Inflammatory macrophage treated with lipopolysaccharide for 1 hour (primary cell): ENCODE measurements around the gene SLC2A4.

Experiments
- DNase-seq, 2 donors: peaks; one replicate each; pipeline ENCODE4 v3.0.0-alpha.2; 2020 to 2022

Gene SLC2A4

DNA sequence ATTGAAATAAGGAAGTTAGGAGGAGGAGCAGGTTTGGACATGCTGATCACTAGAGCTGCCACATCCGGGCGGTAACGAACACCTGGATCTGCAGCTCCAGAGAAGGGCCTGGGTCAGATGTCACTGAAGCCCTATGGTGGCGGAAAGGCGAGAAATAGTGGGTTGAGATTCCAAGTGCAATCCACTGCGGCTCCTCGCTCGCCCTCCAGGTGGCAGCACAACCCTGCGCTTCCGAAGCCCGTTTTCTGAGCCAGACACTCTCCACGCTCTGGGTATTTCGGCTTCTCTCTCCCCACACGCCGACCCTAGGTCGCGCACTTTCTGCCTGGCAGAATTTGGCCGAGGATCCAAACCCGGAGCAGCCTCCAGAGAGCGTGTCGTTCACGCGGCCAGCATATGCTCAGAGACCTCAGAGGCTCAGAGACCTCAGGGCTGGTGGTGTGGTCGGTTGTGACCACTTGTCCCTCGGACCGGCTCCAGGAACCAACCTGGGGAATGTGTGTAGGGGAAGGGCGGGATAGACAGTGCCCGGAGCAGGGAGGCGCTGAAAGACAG is 922 bp upstream of the SLC2A4 start:
- peak; percentile 70 to 96 for DNase-seq

- no peak for DNase-seq
Measured at GRCh38 chr17:7281953-7282751, 634 bp downstream of the SLC2A4 start.

GRCh38 chr17:7282752-7283321 is 1.3 kb downstream of the SLC2A4 start:
- DNase-seq: peak in 1 of 2 donors; percentile 27

GRCh38 chr17:7283471-7284216 is 2.1 kb downstream of the SLC2A4 start:
- peak; percentile 29 to 38 for DNase-seq

DNA sequence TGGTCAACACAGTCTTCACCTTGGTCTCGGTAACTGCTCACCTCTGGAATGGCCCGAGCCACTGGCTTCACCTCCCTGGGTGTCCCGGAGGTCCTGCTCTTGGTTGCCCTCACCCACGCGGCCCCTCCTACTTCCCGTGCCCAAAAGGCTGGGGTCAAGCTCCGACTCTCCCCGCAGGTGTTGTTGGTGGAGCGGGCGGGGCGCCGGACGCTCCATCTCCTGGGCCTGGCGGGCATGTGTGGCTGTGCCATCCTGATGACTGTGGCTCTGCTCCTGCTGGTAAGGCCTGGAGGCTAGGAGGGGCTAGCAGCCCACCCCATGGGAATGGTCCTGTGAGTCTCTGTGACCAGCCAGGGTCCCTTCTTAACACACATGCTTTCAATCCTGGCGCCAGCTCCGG is 3.4 kb downstream of the SLC2A4 start:
- DNase-seq: no peak

DNA sequence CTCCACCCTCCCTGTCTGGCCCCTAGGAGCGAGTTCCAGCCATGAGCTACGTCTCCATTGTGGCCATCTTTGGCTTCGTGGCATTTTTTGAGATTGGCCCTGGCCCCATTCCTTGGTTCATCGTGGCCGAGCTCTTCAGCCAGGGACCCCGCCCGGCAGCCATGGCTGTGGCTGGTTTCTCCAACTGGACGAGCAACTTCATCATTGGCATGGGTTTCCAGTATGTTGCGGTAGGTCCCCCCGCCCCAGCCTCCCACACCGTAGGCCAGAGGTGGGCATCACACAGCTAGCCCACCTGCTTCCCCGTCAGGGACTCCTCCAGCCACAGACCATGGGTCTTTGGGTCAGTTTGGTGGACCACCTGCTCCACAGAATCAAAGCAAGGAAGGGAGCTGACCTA is 4.2 kb downstream of the SLC2A4 start:
- no peak for DNase-seq

- DNase-seq: no peak
Measured at GRCh38 chr17:7289256-7290032, 7.9 kb downstream of the SLC2A4 start.

DNA sequence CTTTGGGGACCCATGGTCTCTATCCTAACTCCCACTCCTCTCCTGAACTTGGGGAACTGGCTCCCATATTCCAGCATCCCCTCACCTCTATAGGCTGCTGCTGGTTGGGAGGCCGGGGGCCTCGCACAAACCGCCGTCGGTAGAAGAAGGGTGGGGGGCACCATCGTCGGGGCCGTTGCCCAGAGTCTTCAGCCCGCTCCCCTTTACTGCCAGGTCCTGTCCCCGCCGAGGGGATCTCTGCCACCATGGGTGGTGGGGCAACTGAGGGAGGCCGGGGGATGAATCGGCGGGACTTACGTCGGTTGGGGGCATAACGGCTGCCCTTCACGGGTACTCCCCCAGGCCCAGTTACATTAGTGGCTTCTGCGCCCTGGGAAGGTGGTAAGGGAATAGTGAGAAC is 8.6 kb downstream of the SLC2A4 start:
- no peak for DNase-seq

DNA sequence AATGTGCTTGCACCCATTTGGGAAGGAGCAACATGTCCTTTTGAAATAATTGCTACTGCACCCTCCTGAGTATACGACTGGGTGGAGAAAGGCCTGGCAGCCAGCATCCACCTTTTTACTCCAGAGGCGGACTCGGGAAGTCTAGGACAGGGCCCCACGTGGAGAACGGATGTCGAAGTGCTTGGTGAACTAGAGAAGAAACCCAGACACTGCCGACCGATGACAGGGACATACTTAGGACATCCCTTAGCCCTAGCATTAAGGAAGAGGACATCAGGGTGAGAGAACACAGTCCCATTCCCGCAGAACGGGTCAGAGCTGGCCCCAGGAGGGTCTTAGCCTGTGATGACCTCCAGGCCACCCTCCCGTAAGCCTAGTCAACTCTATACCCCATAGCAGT is 9.2 kb downstream of the SLC2A4 start:
- DNase-seq: no peak

GRCh38 chr17:7292194-7292593 is 10.7 kb downstream of the SLC2A4 start:
- DNase-seq: no peak

GRCh38 chr17:7292729-7293128 is 11.2 kb downstream of the SLC2A4 start:
- no peak for DNase-seq

DNA sequence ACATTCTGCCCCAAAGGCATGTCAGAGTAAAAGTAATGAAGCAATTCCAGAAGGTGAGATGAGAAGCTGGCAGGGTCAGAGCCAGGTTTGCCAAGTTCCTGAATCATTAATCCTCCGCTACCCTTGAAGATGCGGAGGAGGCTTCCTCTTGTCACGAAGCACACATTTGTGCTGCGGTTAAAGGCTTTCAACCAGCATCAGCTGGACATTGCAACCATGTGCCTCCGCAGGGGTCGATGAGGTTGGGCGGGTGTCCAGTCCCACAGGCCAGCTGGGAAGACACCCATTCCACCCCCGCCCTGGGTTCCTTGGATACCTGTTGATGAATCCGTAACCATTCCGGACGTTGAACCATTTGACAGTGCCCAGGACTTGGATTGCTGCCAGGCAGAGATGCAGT is 11.6 kb downstream of the SLC2A4 start:
- no peak for DNase-seq

GRCh38 chr17:7293816-7294613 is 12.5 kb downstream of the SLC2A4 start:
- no peak for DNase-seq

DNA sequence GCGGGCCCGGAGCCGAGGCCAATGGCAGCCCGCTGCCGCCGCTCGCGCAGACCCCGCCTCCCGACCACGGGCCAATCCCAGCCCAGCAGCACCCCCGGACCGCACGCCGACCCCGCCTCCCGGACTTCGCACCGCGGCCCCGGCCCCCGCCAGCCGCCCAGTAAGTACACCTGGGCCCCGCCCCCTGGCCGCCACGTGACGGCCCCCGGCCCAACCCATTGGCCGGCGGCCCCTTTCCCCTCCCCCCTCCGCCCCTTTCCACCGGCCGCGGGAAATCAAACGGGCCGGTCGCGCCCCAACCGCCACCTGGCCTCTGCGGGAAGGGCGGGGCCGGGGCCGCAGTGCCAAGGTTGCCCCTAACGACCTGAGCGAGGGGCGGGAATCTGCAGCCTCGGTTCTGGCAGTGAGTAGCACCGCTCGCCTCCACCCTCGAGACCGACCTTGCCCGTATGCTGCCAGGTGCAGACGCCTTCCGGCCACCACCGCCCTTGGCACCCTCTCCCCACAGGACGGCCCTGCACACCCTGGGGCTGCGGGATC is 13.2 kb downstream of the SLC2A4 start, which contains the start of gene YBX2:
YBX2 (minus strand) TSS at position 26 of the 540 bp plus-strand sequence. CDS start 139 bp downstream, outside the sequence.
- DNase-seq: peak; percentile 21 to 22

- no peak for DNase-seq
Measured at GRCh38 chr17:7295230-7296180, 14.0 kb downstream of the SLC2A4 start.

DNA sequence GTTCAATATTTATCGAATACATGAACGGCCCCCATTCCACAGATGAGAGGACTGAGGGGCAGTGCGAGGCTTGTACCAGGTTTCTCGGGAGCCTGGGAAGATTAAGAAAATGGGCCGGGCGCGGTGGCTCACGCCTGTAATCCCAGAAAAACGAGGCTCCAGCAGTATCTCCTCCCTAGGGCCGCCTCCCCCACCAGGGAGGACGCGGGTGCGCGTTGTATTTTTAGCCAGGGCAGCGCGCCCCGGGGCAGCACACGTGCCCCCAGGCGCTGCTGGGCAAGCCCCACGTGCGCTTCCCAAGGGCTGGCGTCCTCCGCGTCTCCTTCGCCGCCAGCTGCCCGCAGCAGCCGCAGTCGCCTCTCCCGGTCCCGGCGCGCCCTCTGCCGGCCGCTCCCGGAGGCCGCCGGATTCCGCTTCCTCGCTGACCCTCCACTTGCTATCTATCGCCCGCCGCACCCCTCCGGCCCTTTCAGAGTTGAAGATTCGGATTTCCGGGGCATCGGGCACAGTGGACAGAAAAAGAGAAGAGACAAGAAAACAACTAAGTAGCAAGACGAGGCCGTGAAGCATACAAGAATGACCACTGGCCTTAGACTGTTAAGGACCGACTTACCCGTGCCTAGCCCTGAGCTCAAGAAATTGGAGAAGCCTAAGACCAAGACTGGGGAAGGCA is 14.8 kb downstream of the SLC2A4 start:
- peak; percentile 70 to 94 for DNase-seq

DNA sequence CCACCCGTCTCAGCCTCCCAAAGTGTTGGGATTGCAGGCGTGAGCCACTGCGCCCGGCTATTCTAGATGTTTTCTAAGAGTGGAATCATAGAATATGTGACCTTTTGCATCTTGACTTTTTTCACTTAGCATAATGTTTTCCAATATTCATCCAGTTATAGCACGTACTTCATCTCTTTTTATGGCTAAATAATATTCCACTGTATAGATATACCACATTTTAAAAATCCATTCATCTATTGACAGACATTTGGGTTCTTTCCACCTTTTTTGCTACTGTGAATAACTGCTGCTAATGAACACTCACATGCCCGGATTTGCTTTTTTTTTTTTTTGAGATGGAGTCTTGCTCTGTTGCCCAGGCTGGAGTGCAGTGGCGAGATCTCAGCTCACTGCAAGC is 22.7 kb downstream of the SLC2A4 start:
- no peak for DNase-seq

DNA sequence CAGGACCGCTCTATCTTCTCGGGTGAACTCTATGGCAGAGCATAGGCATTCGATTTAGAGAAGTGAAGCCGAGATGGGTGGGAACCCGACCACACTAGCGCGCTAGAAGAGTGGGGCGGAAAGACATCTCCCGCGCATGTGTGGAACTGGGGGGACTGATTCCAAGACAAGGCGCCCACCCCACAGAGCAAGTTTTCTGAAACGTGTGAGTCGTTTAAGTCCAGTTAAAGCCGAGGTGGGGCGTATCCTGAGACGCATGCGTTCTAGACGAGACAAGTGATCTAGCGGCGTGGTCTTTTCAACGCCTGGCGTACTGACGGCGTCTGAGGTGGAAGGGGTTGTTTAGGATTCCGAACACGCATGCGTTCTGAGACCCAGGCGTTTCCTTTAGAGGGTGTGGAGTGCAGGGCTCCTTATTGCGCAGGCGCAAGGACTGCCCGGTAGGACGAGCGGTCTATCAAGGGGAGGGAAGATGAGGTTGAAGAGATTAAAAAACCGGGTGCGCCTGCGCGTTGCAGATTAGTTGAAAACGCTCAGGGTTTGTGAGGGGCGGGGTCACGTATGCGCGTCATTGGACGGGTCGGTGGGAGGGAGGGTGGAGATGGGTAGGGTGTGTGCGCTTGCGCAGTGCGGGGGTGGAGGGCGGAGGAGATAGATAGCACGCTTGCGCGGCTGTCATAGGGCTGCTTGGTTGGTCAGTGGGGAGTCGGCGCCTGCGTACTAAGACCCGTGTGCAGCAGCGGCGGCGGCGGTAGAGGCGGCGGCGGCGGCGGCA is 25.6 kb downstream of the SLC2A4 start, which contains the start of gene EIF5A:
EIF5A (plus strand) TSS at position 718 of the 775 bp plus-strand sequence. CDS start 2,008 bp downstream, outside the sequence.
- DNase-seq: peak; percentile 100
